Muscle of leg (tissue), 11 donors: ENCODE results near the gene ISG15. TPM values are rescaled to one million over a fixed set of nuclear protein-coding genes. Genes with fewer than 3 reads are reported as not detected.
"Not testable (repeated sequence)": the region's sequence is repeated elsewhere in the genome, so short reads cannot be mapped to it uniquely, and the experiment has no call there.

Experiments
- DNase-seq: peaks from one replicate; pipeline ENCODE4 v3.0.0; 2013
- H3K27ac ChIP-seq: one replicate; pipeline ENCODE4 v1.5.1; 2013; ENCODE audit warnings: mild to moderate bottlenecking, low read length, control low read depth
- H3K27me3 ChIP-seq: one replicate; pipeline ENCODE4 v1.6.1; 2013; ENCODE audit warnings: low read length; ENCODE audit not compliant: control insufficient read depth, insufficient read depth
- H3K36me3 ChIP-seq: one replicate; pipeline ENCODE4 v1.6.1; 2013; ENCODE audit warnings: low read length; ENCODE audit not compliant: control insufficient read depth, insufficient read depth
- H3K4me1 ChIP-seq: one replicate; pipeline ENCODE4 v1.6.1; 2013; ENCODE audit warnings: low read length; ENCODE audit not compliant: control insufficient read depth, insufficient read depth
- H3K4me3 ChIP-seq: one replicate; pipeline ENCODE4 v1.5.1; 2013; ENCODE audit warnings: low read length, control low read depth
- H3K9me3 ChIP-seq: replicated peaks from 2 replicates; pipeline ENCODE4 v1.6.1; 2013; ENCODE audit warnings: low read depth, low read length; ENCODE audit not compliant: control insufficient read depth
- WGBS: methylation state at CpG from one replicate; pipeline ENCODE4 v1.1.5; 2013; ENCODE audit warnings: missing lambda C conversion rate; ENCODE audit not compliant: insufficient coverage; 5-methylcytosine and 5-hydroxymethylcytosine counted together
- polyA plus RNA-seq, 8 donors: library from polyadenylated mRNA; unstranded; fragments of 120-200 nt; gene quantifications; one replicate each; pipeline versions ENCODE4 v1.2.1 to v1.2.3, GENCODE V29; 2013; ENCODE audit warnings: inconsistent platforms in 1 of 8, low replicate concordance in 1 of 8; ENCODE audit not compliant: insufficient read length in 8 of 8, insufficient read depth in 1 of 8
- total RNA-seq: library from RNA; stranded (reverse); fragments of 120-200 nt; gene quantifications from one replicate; pipeline ENCODE4 v1.2.4, GENCODE V29; 2013

The ISG15 gene
- total and polyA plus RNA-seq, 9 donors: 8.2 to 18.8 (median 12.6) TPM

GRCh38 chr1:1021920-1022259 is 8.6 kb downstream of the ISG15 start:
- peaks cover 5% of the 10 kb centered on the region for H3K36me3 ChIP-seq
- peaks cover 3% of the 10 kb centered on the region for H3K27me3 ChIP-seq
- peak; percentile 14 for DNase-seq
- WGBS: 87% methylated on average over 4 of the region's 10 CpGs
- peaks cover 63% of the 10 kb centered on the region for H3K4me1 ChIP-seq
- no peaks in the 10 kb centered on the region for H3K9me3 ChIP-seq
- no peak overlapping the region for H3K4me3 ChIP-seq
- no peak overlapping the region for H3K27ac ChIP-seq

- H3K36me3 ChIP-seq: peaks cover 5% of the 10 kb centered on the region
- H3K4me1 ChIP-seq: peaks cover 64% of the 10 kb centered on the region
- H3K27me3 ChIP-seq: peaks cover 3% of the 10 kb centered on the region
- 64% methylated on average over 22 of the region's 27 CpGs for WGBS
- H3K27ac ChIP-seq: no peak overlapping the region
- no peak overlapping the region for H3K4me3 ChIP-seq
- peak; percentile 34 for DNase-seq
- no peaks in the 10 kb centered on the region for H3K9me3 ChIP-seq
Observed at GRCh38 chr1:1022302-1023009, 9.2 kb downstream of the ISG15 start.

- 60% methylated on average over 11 of the region's 13 CpGs for WGBS
- Histone ChIP-seq H3K27me3 (peaks cover 5% of the 10 kb centered on the region), H3K9me3 (no peaks in the 10 kb centered on the region), H3K4me1 (peaks cover 64% of the 10 kb centered on the region), H3K36me3 (peaks cover 8% of the 10 kb centered on the region), H3K4me3 (no peak overlapping the region), H3K27ac (no peak overlapping the region)
- DNase-seq: no peak
Observed at GRCh38 chr1:1023700-1024099, 10.4 kb downstream of the ISG15 start.

DNA sequence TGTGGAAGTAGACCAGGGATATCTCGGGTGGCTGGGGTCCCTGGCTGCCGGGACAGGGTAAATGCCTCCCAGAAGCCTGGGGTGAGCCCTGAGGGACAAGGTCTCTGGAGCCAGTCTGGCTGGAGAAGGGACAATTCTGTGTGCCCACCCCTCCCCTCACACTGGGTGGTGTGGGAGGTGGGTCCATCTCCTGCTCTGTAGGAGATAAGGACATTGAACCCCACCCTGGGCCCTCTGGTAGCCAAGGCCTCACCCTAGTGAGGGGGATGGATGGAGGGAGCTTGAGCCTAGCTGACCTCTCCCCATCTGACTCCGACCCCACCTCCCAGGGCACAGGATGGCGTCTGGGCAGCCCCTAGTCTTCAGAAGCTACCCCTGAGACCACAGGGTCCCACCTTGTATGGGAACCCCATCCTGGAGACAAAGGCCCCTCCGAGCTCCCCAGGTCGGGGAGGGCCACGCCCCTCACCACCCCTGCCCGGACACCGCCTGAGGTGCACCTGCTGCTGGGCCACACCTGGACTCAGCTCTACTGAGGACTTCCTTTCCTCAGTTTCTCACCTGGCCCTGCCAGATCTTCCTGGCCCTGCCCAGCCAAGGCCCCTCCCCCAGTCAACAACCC is 11.0 kb downstream of the ISG15 start:
- H3K36me3 ChIP-seq: peaks cover 8% of the 10 kb centered on the region

DNA sequence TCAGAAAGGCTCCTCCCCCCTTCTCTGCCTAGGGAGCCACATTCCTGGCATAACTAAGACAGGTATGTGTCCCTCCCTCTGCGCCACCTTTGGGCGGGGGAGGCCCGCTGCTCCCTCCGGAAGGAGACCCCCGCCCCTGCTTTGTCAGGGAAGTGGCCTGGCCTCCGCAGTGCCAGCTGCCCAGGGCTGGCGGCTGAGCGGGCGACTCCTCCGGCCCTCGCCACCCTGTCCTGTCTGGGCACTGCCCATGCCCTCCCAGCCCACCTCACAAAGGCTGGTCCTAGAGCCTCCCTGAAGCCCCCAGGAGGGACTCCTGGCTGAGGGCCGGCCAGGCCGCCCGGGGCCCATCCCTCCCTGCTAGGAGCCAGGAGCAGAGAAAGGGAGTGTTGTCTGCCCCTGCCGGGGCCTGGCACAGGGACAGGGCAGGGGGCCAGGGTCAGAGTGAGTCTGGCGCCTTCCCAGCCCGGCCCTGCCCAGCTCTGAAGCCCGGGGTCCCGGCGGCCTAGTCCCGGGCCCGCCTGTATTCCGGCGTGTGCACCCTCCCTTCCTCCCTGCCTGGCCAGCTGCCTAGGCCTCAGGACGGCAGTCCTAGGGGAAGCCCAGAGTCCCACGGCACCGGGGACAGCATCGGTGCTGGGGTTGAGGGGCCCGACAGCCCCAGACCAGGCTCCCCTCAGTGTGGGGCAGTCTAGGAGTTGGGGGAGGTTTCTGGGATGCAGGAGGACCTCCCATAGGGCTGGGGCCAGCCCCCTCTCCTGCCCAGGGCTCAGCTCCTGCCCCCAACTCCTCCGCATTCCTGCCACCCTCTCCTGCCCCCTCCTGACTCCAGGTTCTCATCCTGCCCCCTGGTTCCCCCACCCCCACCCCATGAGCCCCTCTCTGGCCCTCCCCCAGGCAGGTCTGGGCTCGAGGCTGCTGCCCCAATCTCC is 11.7 kb downstream of the ISG15 start:
- WGBS: 52% methylated on average over 12 of the region's 31 CpGs
- H3K4me3 ChIP-seq: no peak overlapping the region
- peaks cover 61% of the 10 kb centered on the region for H3K4me1 ChIP-seq
- H3K27ac ChIP-seq: no peak overlapping the region
- H3K36me3 ChIP-seq: peaks cover 8% of the 10 kb centered on the region
- H3K9me3 ChIP-seq: no peaks in the 10 kb centered on the region
- H3K27me3 ChIP-seq: peaks cover 5% of the 10 kb centered on the region
- peak; percentile 13 for DNase-seq

More for the DNA sequence above, 11.0 kb downstream of the ISG15 start:
- Histone ChIP-seq H3K27me3 (peaks cover 5% of the 10 kb centered on the region), H3K27ac (no peak overlapping the region), H3K4me1 (peaks cover 61% of the 10 kb centered on the region), H3K4me3 (no peak overlapping the region), H3K9me3 (no peaks in the 10 kb centered on the region)
- WGBS: 83% methylated on average over 9 of the region's 9 CpGs
- DNase-seq: no peak

DNA sequence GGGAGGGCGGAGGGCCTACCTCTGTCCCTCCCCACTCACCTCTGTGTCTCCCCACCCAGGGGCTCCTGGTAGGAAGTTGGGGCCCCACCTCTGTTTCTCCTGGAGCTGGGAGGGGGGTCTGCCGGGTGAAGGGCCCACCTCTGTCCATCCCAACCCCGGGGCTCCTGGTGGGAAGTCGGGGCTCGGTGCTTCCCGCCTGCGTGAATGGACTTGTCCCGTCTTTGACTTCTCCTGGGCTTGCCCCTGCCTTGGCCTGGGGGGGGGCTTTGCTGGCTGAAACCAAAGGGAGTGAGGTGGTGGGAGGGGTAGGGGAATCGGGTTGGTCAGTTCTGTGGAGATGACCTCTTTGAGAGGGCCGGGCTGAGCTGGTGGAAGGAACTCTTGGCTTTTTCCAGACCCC is 12.4 kb downstream of the ISG15 start:
- peak; percentile 14 for DNase-seq
- no peak overlapping the region for H3K27ac ChIP-seq
- H3K27me3 ChIP-seq: peaks cover 5% of the 10 kb centered on the region
- peaks cover 60% of the 10 kb centered on the region for H3K4me1 ChIP-seq
- no CpG with 5 or more reads among the region's 10 CpGs for WGBS
- H3K36me3 ChIP-seq: peaks cover 8% of the 10 kb centered on the region
- no peaks in the 10 kb centered on the region for H3K9me3 ChIP-seq
- no peak overlapping the region for H3K4me3 ChIP-seq

- Histone ChIP-seq H3K9me3 (no peaks in the 10 kb centered on the region), H3K27ac (no peak overlapping the region), H3K4me3 (no peak overlapping the region), H3K36me3 (peaks cover 8% of the 10 kb centered on the region), H3K27me3 (peaks cover 3% of the 10 kb centered on the region), H3K4me1 (peaks cover 60% of the 10 kb centered on the region)
- no peak for DNase-seq
- 34% methylated on average over 7 of the region's 21 CpGs for WGBS
Observed at GRCh38 chr1:1026599-1027413, 13.5 kb downstream of the ISG15 start.

GRCh38 chr1:1027791-1028190 is 14.5 kb downstream of the ISG15 start:
- peaks cover 4% of the 10 kb centered on the region for H3K36me3 ChIP-seq
- peaks cover 60% of the 10 kb centered on the region for H3K4me1 ChIP-seq
- 59% methylated on average over 7 of the region's 17 CpGs for WGBS

DNA sequence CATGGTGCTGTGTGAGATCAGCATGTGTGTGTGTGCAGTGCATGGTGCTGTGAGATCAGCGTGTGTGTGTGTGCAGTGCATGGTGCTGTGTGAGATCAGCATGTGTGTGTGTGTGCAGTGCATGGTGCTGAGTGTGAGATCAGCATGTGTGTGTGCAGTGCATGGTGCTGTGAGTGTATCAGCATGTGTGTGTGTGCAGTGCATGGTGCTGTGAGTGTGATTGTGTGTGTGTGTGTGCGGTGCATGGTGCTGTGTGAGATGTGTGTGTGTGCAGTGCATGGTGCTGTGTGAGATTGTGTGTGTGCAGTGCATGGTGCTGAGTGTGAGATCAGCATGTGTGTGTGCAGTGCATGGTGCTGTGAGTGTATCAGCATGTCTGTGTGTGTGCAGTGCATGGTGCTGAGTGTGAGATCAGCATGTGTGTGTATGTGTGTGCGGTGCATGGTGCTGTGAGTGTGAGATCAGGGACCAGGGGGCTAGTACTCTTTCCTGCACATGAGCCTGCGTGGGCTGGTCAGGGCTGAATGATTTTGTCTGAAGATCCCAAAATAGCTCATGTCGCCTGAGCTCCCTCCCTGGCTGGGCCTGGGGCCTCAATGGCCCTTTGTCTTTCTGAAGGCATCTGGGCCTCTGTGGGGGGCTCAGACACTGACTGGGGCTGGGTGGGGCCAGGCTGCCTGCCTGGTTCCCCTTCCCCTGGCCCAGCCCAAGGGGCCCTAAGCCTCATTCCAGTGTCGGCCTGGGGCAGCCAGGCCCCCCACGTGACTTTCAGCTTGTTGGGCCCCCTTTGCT is 17.8 kb downstream of the ISG15 start:
- Histone ChIP-seq H3K4me1 (peaks cover 42% of the 10 kb centered on the region), H3K27me3 (peaks cover 34% of the 10 kb centered on the region)
- not testable (repeated sequence) for H3K4me3 ChIP-seq, H3K9me3 ChIP-seq, DNase-seq, H3K27ac ChIP-seq, H3K36me3 ChIP-seq
- 53% methylated on average over 6 of the region's 7 CpGs for WGBS

More at GRCh38 chr1:1027791-1028190, 14.5 kb downstream of the ISG15 start:
- no peak overlapping the region for H3K27ac ChIP-seq
- H3K4me3 ChIP-seq: no peak overlapping the region
- no peak for DNase-seq
- no peaks in the 10 kb centered on the region for H3K9me3 ChIP-seq
- H3K27me3 ChIP-seq: peaks cover 13% of the 10 kb centered on the region
